IPS-NIHi7 (cell line): ENCODE measurements around the gene VTI1B.
"Not testable (repeated sequence)": the region's sequence is repeated elsewhere in the genome, so short reads cannot be mapped to it uniquely, and the experiment has no call there.

Experiments
- DNase-seq: peaks from one replicate; pipeline ENCODE4 v3.0.0; 2012; ENCODE audit warnings: mixed read lengths; ENCODE audit errors: extremely low spot score

Gene VTI1B

DNA sequence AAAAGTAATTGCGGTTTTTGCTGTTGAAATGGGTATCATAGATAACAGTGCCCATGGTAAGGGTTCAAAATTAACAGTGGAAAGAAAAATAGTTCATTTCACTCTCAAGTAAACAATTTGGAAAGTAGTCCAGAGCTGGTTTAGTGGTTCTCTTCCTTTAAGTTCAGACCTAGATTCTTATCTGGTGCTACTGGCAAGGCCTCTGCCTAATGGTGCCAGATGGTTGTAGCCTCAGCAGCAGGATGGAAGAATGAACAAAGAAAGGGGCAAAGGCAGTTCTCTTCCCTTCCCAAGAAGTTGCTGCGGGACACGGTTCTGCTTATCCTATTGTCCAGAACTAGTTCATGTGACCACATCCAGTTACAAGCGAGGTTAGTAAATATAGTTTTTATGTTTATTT is 44.2 kb downstream of the VTI1B start:
- no peak for DNase-seq

DNA sequence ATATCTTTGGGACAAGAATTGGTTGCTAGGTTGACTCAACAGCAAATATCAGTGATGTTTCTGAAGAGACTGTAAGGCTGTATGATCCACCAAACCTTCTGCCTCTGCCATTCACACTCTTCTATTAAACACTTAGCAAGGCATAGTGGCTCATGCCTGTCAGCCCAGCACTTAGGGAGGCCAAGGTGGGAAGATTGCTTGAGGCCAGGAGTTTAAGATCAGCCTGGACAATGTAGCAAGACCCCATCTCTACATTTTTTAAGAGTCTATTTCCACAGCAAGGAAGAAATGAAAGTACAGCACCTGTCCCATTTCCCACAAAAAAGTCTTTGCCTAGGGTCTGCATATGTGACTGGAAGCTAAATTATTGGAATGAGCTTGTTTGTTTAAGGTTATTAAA is 46.9 kb downstream of the VTI1B start:
- no peak for DNase-seq

DNA sequence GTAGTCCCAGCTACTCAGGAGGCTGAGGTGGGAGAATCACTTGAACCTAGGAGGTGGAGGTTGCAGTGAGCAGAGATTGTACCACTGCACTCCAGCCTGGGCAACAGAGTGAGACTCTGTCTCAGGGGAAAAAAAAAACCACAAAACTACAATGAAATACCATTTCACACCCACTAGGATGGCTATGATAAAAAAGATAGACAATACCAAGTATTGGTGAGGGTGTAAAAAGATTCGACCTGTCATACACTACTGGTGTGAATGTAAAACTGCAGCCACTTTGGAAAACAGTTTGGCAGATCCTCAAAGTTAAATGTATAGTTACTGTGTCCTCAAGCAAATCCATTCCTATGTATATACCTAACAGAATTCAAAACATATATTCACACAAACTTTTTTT is 48.3 kb downstream of the VTI1B start:
- DNase-seq, result not testable (repeated sequence)

DNA sequence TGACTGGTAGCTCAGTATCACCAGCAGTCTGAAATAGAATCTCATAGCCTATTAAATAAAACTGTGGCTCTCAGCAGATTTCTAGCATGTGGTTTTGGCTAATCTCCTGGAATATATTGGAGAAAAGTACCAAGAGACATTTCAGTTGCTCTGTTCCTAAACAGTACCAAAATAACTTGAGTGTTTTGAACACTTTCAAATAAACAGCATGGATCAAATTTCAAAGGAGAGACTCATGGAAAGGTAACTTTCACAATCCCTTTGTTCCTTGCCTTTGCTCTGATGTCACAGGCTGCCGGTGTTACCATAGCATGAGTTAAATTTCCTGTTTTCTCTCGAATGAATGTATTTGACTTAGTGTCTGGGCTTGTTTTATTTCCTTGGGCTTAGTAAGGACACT is 51.3 kb downstream of the VTI1B start:
- no peak for DNase-seq

DNA sequence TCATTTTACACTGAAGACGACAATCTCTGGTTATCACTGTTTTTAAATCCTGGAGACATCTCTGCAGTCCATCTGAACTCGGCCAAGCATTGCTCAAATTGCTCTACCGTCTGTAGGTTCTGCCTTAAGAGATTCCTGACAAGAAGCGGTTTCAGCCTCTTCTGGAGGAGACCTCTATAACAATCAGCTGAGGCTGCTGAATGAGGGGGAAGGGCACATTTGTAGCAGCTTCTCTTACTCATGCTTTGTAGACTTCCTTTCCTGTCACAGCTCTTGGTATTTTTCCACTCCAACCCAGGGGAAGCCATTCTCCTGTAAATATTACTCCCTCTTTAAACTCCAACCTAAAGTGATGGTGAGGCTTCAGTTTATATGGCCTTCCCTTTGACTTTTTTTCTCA is 51.8 kb downstream of the VTI1B start:
- DNase-seq, result peak; percentile 51

DNA sequence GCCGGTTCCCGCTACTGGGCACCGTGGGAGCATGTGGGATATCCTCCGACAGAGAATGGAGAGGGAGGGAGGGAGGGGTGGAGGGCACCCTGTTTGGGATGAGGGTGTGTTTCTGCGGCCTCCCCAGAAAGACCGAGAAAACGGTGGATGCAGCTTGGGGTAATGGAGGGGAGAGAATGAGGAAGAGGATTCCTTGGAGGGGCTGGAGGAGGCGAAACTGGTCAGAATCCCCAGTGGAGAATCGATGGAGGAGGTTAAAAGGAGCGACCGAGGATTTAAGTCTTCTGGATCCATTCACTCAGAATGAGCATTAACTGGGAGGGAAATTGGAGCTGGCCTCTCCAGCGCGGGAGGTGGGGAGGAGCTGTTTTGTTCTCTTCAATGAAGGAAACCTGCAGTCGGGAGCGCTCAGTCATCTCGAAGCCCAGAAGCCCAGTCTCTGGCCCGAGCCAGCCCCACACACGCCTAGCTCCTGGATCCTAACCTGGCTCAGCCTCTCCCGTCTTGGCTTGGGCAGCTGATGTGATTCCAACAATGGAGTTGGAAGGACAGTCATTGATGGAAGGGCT is 54.1 kb downstream of the VTI1B start:
- peak; percentile 61 for DNase-seq

DNA sequence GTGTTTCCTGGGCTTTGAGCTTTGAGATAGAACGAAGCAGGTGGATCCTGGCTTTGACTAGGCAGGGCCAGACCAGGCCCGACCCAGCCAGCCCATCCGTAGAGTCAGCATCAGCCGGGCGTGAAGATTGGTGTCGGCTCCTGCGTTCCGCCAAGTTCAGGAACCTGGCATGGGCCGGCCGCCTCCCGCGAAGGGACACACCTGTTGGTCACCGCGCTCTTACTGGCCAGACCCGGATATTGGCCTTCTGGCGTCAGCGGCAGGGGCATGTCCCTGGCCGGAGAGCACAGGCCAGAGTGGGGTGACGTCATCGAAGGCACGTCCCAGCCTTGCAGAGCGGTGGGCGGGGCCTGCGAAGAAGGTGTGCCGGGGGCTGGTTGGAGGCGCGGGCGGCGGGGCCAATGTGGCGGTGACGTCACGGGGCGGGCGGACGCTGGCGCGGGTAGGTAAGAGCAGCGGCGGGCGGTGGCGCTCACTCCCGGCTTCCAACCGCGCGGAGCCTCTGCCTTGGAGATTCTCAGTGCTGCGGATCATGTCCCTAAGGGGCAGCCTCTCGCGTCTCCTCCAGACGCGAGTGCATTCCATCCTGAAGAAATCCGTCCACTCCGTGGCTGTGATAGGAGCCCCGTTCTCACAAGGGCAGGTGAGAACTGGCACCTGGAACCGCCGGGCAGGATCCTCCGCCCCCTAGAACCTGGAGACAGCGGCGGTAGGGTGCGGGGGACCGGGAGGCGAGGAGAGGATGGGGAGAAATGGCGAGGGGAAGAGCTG is 54.8 kb downstream of the VTI1B start, which contains the start of gene ARG2:
ARG2 (plus strand) TSS at position 475 of the 771 bp plus-strand sequence; CDS start at position 533, 58 bp downstream.
- peak; percentile 98 for DNase-seq

DNA sequence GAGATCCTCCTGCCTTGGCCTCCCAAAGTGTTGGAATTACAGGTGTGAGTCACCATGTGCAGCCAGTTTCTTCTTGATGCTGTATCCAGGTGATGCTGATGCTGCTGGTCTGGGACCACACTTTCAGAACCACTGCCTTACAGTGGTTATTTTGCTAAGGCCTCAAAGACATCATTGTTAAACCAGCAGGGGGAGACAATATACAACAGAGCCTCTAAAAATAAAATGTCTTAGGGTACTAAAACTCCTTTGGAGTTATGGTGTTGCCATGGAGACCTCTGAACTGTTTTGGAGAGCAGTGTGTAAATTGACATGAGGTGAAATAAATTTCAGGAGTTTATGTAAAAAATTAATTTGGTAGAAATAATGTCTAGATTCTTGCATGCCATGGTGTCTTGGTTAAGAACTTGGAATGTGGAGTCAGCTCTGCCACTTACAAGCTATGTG is 55.8 kb downstream of the VTI1B start:
- DNase-seq, result peak; percentile 29

DNA sequence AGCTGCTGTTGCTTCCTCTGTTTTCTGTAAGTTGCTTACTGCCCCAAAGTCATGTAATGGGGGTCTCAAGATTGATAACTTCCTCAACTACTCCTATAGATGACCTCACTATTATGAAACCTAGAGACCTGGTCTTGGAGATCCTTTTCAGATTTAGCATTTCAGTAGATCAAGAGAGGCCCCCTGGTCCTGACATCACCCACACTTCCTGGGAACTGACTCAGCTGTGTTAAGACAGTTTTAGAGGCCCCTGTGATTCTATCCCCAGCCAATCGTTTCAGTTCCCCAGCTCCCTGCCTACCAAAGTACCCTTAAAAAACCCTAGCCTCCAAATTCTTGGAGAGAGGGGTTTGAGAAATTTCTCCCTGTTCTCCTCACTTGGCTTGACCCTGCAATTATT is 63.9 kb downstream of the VTI1B start:
- DNase-seq, result no peak

DNA sequence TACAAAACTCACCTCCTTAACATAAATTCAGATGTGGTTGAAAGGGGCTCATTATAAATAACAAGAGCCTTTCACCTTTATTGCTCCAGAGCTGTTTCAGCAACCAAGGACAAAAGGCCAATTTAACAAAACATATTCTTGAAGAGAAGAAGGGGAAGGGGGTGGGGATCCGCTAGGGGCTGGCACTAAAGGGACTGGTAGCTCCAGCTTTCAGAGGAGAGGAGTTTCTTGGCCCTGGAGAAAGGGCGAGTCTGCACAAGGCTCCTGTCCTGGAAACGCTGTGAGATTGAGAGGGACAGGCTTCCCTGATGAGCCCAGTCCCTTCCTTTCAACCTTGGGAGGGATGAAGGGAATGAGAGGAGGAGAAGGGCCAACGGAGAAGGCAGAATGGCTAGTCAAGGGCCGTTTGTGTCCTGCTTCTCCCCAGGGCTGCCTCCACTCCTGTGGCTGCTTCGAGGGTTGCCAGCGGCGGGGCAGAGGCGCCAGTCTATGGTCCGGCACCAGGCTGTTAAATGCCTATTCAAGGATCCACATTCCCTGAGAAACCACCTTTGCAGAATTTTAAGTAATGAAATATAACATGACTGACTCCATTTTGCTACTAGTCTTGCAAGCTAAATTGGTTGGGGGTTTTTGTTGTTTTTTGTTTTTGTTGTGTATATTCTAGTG is 64.7 kb downstream of the VTI1B start:
- DNase-seq, result no peak

DNA sequence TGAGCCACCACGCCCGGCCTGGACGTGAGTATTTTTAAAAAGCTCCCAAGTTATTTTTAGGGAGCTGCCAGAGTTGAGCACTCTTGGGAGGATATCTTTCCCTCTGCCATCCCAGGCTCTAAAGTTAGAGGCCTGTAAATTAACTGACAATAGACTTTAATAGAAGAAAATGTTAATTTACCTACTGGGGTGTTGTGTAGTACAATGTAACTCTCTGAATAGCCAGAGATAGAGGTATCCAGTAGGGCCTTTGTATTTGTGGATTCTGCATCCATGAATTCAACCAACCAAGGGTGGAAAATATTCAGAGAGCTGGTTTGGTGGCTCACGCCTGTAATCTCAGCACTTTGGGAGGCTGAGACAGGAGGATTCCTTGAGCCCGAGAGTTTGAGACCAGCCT is 66.8 kb downstream of the VTI1B start:
- no peak for DNase-seq

DNA sequence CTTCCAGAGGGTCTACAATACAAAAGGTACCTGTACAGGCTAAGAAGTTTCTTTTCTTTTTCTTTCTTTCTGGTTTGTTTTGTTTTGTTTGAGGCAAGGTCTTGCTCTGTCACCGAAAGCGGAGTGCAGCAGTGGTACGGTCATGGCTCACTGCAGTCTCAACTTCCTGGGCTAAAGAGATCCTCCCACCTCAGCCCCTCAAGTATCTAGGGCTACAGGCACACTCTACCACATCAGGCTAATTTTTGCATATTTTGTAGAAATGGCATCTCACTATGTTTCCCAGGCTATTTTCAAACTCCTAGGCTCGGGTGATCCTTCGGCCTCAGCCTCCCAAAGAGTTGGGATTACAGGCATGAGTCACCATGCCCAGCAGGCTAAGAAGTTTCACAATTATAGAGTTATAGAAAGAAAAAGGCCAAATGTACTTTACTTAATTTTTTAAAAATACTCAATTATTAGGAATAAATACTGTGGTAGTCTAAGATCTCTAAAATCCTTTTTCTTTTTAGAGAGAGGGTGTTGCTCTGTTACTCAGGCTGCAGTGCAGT is 71.4 kb downstream of the VTI1B start:
- no peak for DNase-seq

DNA sequence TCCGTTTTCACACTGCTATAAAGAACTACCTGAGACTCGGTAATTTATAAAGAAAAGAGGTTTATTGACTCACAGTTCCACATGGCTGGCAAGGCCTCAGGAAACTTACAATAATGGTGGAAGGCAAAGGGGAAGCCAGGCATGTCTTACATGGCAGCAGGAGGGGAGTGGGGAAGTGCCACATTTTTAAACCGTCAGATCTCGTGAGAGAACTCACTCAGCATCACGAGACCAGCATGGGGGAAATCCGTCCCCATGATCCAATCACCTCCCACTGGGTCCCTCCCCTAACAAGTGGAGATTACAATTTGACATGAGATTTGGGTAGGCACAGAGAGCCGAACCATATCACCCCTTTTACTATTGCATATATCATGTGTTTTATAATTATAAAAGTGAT is 72.4 kb downstream of the VTI1B start:
- no peak for DNase-seq

DNA sequence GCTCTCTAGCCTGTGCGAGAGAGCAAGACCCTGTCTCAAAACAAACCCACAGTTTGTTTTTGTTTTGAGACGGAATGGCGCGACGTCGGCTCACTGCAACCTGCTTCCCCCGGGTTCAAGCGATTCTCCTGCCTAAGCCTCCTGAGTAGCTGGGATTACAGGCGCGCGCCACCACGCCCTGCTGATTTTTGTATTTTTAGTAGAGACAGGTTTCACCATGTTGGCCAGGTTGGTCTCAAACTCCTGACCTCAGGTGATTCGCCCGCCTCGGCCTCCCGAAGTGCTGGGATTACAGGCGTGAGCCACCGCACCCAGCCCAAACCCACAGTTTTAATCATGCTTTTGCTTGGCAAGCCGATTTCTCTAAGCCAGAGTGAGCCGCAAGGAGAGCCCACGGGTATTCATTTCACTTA is 73.9 kb downstream of the VTI1B start:
- DNase-seq, result not testable (repeated sequence)

DNA sequence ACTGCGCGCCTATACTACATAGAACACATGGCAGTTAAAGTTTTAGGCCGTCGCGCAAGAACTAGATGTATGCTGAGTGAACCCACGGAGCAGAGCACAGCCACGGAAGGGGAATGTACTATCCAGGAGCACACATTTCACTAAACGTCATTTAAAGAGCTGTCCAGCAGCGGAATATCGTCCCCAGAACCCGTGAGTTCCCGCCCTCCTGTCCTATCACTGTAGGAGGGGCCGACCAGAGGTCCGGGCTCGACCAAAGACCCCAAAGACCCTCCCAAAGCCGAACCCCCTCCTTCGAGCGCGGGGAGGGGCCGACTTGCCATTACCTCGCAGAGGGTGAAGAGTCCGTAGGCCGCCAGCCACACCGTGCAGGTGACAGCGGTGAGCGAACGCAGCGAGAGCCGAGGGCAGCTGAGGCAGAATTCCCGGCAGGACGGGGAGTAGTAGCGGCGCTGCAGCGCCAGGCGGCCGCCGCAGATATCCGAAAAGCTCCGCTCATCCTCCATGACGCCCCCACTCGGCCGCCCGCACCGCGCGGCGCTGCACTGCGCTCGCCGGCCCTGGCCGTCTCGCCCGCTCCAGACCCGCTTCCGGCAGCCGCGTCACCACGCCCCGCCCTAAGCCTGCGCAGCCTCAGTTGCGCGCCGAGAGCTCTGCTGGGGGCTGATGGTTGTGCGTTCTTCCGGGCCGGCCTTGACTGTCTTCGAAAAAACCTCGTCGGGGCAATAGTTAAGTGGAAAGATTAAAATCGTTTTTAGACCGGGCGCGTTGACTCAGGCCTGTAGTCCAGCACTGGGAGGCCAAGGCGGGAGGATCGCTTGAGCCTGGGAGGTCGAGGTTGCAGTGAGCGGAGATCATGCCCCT is 74.5 kb downstream of the VTI1B start, which contains the start of gene PIGH:
PIGH (minus strand) TSS at position 571 of the 864 bp plus-strand sequence; CDS start at position 506, 65 bp downstream.
- DNase-seq, result peak; percentile 98
